ENCODE results near the gene UBXN1. TPM values are rescaled to one million over a fixed set of nuclear protein-coding genes. Genes with fewer than 3 reads are reported as not detected.

Gene UBXN1
- total RNA-seq, 1 experiment from 2014 or later = 118 TPM

DNA sequence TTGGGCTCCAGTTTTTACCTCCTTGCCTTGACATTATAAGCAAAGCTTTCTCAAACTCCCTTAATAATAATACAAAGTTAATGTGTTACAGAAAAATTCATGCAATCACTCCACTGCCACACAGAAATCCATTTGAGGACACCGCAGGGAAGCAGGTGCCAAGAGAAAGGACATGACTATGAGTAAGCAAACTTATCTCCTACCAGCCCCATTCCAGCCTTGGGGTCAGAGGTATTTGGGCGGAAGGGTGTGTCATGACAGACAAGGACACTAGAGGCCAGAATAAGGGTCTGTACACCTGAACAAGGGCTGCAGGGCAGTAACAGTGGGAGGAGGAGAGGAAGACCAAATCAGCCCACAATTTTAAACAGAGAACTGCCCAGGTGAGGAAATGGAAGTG, 34.5 kb upstream of the UBXN1 start:
- no peak overlapping the region for H3K27ac ChIP-seq (ENCODE audit: insufficient read length, low read depth, low read length)
- H4K8ac ChIP-seq (replicated peaks; ENCODE audit: insufficient read length, low read depth, low read length) = no peak overlapping the region
- Mint-ChIP-seq H3K4me1 (peaks cover 27 to 52% of the 10 kb centered on the region in 2 experiments), H3K27me3 (ENCODE audit: low read depth) (no peaks in the 10 kb centered on the region), H3K36me3 (ENCODE audit: insufficient read depth in 1 of 3, low read depth in 3 of 3) (peaks cover 46 to 80% (median 75%) of the 10 kb centered on the region in 3 experiments), H3K4me3 (peak overlapping the region in 1 of 2 experiments; percentile 33; a peak in 2 of 5 replicates), H3K9me3 (no peaks in the 10 kb centered on the region; a peak in 1 of 5 replicates), H3K27ac (peak overlapping the region; percentile 70 to 89 (median 87); a peak in 6 of 7 replicates)
- no peak overlapping the region for H3K23ac ChIP-seq (ENCODE audit: insufficient read length, low read depth, low read length)
- H3K23me2 ChIP-seq (ENCODE audit: insufficient read length, low read depth, low read length, poor library complexity, severe bottlenecking) = peaks cover 18% of the 10 kb centered on the region
- H2BK120ac ChIP-seq (ENCODE audit: low read depth, low read length, poor library complexity, severe bottlenecking) = no peak overlapping the region
- no peak overlapping the region for H2AK5ac ChIP-seq (ENCODE audit: insufficient read length, low read length)
- no peak overlapping the region for H3K4me2 ChIP-seq (ENCODE audit: insufficient read depth, insufficient read length, low read length)
- H3K9me3 ChIP-seq (ENCODE audit: control insufficient read depth, low read depth, low read length) = no peaks in the 10 kb centered on the region
- H2BK20ac ChIP-seq (ENCODE audit: low read depth, low read length, poor library complexity, severe bottlenecking) = no peak overlapping the region
- H3K56ac ChIP-seq (ENCODE audit: insufficient read length, low read depth, low read length) = no peak overlapping the region
- H3K79me1 ChIP-seq (ENCODE audit: insufficient read depth, low read depth, low read length, poor library complexity, severe bottlenecking) = peaks cover 2% of the 10 kb centered on the region
- no peak overlapping the region for H3K4ac ChIP-seq (ENCODE audit: low read depth, low read length)
- H3T11ph ChIP-seq (ENCODE audit: low read length) = no peak overlapping the region
- H3K9ac ChIP-seq (ENCODE audit: extremely low read depth, insufficient read length, low read length) = no peak overlapping the region
- TF ChIP-seq CTCF (conservative IDR thresholded peaks at IDR 0.05) = no peak
- H2BK5ac ChIP-seq (ENCODE audit: insufficient read length, low read length) = no peak overlapping the region
- no peak overlapping the region for H2BK15ac ChIP-seq (ENCODE audit: low read depth, low read length)
- no peak overlapping the region for H3K14ac ChIP-seq (ENCODE audit: insufficient read depth, low read length)
- H2BK12ac ChIP-seq (ENCODE audit: insufficient read length, low read depth, low read length) = no peak overlapping the region
- H3K18ac ChIP-seq (ENCODE audit: insufficient read length, low read depth, low read length) = no peak overlapping the region
- peaks cover 2% of the 10 kb centered on the region; the same call in 1 of the 2 replicates for H3K4me1 ChIP-seq (ENCODE audit: insufficient read depth, low read length)
- H2AFZ ChIP-seq (ENCODE audit: low read length) = no peak overlapping the region
- no CpG with 5 or more reads among the region's 2 CpGs for WGBS (ENCODE audit: extremely low coverage, insufficient read length, low lambda C conversion rate)
- no peaks in the 10 kb centered on the region for H3K79me2 ChIP-seq (ENCODE audit: insufficient read depth, low read length)
- no peaks in the 10 kb centered on the region for H4K20me1 ChIP-seq (ENCODE audit: control insufficient read depth, insufficient read depth, insufficient read length)
- DNase-seq = no peak
- H4K91ac ChIP-seq (ENCODE audit: insufficient read length, low read depth, low read length) = no peak overlapping the region
- H3K27me3 ChIP-seq (ENCODE audit: insufficient read depth, low read length) = no peaks in the 10 kb centered on the region
- no peak overlapping the region for H4K5ac ChIP-seq (ENCODE audit: insufficient read length, low read depth, low read length)
